ENCODE measurements around the gene MTCL1.

The MTCL1 gene

DNA sequence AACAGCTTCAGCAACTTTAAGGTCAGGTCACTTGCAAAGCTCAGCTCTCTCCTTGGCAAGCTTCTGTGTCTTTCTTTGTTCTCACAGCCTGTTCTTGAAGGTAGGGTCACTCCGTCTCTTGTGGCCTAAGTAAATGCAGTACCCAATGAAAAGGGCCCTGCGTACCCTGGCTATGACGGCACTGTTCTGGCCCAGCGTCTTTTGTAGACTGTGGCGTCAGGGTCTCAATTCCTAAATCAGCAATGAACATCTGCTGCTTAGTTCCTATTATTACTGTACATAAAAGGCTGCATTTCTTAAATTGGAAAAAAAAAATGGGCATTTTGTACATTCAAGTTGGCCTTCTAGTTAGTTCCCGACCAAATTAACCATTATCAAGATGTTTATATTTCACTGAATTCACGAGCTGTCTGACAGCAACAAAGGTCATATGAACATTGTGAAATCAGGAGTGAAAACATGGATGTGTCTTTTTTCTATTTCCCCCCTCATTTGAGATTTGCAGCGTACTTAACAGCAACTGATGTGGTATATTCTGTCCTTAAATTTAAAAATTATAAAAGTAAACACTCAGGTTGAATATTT, 17.0 kb upstream of the MTCL1 start:
- no peak for DNase-seq

- no peak for DNase-seq
Measured at GRCh38 chr18:8688816-8689215, 16.5 kb upstream of the MTCL1 start.

DNA sequence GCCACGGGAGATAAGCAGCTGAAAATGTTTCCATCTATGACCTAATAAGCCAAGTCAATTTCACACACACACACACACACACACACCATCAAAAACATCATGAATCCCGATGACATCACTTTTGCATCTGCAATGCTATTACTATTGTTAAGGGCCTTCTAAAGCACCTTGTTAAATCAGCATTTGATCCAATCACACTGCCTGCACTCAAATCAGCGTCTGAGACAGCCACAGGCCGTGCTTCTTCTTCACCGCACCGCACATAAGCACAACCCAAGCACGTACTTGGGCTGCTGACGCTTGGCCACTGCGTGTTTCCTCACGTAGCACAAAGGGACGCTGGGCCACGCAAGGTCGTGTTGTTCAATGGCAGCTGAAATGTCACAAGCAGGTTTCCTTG, 15.8 kb upstream of the MTCL1 start:
- DNase-seq, result no peak

- DNase-seq, result no peak
Measured at GRCh38 chr18:8694891-8695290, 10.5 kb upstream of the MTCL1 start.

- DNase-seq, result no peak
Measured at GRCh38 chr18:8695932-8696517, 9.3 kb upstream of the MTCL1 start.

- DNase-seq, result peak; percentile 81 to 83
Measured at GRCh38 chr18:8696749-8697211, 8.6 kb upstream of the MTCL1 start.

GRCh38 chr18:8699126-8699525, 6.2 kb upstream of the MTCL1 start:
- no peak for DNase-seq

DNA sequence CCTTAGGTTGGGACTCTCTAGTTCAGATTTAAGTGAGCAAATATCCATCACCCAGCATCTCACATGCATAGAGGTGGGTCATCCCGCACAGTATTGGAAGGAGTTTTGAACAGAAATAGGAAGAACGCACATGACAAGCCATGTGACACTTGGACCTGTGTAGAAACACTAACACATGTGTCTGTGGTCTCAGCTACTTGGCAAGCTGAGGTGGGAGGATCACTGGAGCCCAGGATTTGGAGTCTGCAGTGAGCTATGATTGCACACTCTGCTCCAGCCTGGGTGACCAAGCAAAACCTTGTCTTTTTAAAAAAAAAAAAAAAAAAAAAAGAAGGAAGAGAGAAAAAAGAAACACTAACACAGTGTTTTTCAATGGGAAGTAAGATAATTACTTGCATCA, 5.4 kb upstream of the MTCL1 start:
- DNase-seq, result no peak

GRCh38 chr18:8701546-8702118, 3.7 kb upstream of the MTCL1 start:
- no peak for DNase-seq

- DNase-seq, result no peak
Measured at GRCh38 chr18:8702668-8703067, 2.7 kb upstream of the MTCL1 start.

- no peak for DNase-seq
Measured at GRCh38 chr18:8703092-8703709, 2.2 kb upstream of the MTCL1 start.

DNA sequence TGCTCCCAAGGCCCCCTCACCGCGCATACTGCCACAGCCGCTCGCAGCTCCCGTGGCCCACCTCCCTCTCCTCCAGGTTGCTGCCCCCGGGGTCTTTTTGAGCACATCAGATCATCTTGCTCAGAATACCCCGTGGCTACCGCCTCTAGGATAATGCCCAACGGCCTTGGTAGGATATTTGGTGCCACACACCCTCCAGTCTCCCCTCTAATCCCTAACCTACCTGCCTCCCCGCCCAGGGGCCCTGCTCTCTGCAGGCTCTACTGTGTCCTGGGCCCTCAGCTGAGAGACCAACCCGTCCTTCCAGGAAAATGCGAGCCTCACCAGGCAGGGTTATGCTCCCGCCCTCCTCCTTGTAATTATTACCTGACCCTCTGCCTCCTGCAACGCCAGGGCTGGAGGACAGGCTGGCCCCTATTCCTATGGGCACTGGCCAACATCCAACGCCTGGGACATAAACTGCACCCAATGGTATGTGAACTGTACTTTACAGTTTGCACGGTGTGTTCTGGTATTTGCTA, 1.5 kb upstream of the MTCL1 start:
- DNase-seq, result no peak

GRCh38 chr18:8704361-8705237, 757 bp upstream of the MTCL1 start:
- DNase-seq, result peak; percentile 78 to 81

DNA sequence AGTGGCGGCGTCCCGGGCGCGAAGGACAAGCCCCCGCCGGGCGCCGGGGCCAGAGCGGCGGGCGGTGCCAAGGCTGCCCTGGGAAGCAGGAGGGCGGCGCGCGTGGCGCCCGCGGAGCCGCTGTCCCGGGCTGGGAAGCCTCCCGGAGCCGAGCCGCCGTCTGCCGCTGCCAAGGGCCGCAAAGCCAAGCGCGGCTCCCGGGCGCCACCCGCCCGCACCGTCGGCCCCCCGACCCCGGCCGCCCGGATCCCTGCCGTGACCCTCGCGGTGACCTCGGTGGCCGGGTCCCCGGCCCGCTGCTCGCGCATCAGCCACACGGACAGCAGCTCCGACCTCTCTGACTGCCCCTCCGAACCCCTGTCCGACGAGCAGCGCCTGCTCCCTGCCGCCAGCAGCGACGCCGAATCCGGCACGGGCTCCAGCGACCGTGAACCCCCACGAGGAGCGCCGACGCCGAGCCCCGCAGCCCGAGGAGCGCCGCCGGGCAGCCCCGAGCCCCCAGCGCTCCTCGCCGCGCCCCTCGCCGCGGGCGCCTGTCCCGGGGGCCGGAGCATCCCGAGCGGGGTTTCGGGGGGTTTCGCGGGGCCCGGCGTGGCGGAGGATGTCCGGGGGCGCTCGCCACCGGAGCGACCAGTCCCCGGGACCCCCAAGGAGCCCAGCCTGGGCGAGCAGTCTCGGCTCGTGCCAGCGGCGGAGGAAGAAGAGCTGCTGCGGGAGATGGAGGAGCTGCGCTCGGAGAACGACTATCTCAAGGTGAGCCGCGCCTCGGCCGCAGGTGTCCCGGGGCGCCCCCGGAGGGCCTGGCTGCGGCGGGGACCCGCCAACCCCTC, 820 bp downstream of the MTCL1 start:
- no peak for DNase-seq

DNA sequence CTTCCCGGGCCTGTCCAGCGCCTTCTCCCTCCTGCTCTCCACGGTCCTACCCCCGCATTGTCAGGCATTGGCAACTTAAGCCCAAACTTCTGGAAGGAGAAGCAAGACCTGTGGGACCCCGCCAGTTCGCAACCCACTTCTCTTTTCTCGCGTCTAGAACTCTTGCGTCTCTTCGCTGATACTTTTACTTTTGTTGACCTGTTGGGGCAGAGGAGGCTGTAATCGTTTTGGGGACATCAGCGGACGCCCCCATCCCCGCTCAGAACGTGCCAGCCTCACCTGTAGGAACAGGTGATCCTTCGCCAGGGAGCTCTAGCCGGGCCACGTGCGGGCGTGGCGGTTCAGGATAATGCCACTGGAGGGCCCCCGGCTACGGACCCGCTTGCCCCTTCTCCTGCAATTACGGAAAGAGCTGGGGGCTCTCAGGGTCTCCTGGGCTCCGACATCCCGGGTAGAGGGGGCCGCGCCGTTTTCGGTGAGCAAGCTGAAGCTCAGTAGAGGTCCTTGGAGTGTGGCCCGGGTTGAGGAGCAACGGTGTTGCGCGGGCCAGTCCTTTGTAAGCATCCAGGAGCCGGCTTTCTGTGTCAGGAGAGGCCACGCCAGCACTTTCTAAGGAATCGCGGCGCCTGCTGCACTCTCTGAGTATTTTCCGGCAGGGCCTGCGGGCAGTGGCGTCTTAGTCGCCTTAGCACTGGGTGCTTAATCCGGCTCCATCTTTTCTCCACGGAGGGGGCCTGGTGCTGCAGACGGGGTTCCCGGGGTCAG, 1.6 kb downstream of the MTCL1 start:
- no peak for DNase-seq

DNA sequence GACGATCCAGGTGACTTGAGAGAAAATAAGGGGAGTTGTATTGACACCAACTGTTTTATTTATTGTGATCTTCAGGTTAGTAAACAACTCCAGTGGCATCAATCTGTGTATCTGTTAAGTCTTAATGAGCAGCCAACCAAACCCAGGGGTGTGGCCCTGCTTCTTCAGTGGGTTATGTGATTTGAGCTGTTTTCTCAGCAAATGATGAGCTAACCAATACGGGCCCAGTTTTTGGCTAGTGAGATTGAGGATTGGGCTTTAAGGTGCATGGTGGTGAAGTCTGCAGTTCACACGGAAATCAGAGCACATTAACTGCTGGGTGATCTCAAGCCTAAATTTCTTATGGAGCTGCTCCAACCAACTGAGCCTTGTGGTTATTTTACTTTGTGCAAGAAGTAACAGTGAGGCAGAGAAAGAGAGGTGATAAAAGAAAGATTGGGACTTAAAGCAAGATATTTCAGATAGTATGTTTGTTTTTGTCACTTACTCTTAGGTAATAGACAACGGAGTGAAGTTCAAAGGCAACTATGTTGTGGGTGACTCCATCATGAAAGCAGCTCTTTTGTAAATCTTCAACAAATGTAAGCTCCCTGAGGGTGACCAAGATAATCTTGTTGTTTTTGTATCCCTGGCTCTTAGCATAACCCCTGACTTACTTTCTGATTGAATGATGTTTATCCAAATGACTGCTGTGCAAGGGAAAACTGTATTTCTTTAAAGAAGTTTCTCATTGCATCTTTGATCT, 2.4 kb downstream of the MTCL1 start:
- DNase-seq, result no peak

DNA sequence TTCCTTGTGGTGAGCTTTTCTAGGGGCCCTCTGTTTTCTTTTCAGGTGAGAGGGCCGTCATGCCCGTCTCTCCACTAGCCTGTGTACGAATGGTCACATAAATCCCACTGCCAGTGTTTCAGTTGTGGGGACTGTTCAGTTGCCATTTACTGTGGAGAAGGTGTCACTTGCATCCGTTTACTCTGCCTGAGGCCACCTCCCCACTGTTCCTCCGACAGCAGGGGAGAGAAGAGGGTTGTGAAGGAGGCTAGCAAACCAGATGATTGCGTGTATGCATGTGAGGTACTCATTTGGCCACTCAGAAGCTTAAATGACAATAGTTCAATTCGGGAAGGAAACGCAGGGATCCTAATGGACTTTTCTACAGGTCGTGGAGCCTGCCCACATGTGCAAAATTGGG, 3.3 kb downstream of the MTCL1 start:
- DNase-seq, result no peak

DNA sequence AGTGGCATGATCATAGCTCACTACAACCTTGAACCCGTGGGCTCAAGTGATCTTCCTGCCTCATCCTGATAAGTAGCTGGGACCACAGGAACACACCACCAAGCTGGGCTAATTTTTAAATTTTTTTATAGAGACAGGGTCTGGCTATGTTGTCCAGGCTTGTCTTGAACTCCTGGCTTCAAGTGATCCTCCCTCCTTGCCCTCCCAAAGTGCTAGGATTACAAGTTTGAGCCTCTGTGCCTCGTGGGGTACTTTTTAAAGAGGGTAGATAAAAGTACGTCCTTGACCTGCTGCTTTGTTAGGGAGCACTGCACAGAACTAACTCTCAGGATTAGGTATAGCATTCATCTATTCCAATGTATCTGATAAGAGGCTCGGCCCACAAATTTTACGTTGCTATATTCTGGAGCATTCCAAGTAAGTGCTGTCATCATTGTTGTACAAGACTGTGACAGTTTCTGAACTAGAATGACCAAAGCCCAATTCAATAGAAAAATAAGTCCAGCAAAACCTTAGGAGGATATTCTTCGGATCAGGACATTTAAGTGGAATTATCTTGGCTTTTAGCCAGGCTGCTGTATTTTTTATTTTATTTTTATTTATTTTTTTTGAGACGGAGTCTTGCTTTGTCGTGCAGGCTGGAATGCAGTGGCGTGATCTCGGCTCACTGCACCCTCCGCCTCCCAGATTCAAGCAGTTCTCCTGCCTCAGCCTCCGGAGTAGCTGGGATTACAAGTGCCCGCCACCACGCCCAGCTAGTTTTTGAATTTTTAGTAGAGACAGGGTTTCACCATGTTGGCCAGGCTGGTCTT, 4.1 kb downstream of the MTCL1 start:
- no peak for DNase-seq

- DNase-seq, result no peak
Measured at GRCh38 chr18:8711736-8712135, 6.4 kb downstream of the MTCL1 start.

GRCh38 chr18:8713691-8714090, 8.3 kb downstream of the MTCL1 start:
- no peak for DNase-seq

Data from stimulated activated CD4-positive, alpha-beta T cell treated with anti-CD3 and anti-CD28 coated beads, Interleukin-2, amount 100 ng/mL, for 48 hours (primary cell).